C1 segment of cervical spinal cord (tissue), 14 donors: Measurements from ENCODE around the gene ZBTB18.
"Not testable (repeated sequence)": the region's sequence is repeated elsewhere in the genome, so short reads cannot be mapped to it uniquely, and the experiment has no call there.

Experiments used
- DNase-seq, 14 donors: peaks; one replicate each; lab custom pipeline; 2025; lab: John Stamatoyannopoulos, UW

The ZBTB18 gene

DNA sequence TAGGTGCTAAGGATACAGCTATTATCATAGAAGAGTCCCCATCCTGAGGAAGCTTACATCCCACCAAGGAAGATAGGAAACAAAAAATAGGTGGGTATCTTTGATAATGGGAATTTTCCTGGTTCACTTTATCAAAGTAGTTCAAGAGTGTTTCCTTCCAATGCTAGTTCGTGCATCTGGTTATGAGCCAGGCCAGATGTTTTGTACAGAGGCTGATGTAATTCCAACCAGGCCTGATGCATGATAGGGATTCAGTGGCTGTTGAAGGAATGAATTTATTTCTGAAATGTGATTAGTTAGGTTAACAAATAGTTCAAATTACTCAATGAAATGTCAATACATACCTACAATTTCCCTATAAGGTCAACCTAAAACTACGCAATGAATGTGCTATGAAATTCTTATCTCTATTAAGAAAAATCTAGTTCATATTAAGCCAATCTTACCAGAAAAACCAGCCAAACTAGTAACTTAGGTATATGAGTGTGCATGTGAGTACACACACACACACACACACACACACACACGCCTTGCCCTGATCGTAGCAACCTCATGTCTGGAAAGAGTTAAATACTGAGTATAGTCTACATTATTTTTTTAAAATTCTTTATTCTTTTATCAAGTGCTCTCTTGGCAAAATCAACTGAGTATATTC, 9.5 kb upstream of the ZBTB18 start:
- DNase-seq = no peak

DNA sequence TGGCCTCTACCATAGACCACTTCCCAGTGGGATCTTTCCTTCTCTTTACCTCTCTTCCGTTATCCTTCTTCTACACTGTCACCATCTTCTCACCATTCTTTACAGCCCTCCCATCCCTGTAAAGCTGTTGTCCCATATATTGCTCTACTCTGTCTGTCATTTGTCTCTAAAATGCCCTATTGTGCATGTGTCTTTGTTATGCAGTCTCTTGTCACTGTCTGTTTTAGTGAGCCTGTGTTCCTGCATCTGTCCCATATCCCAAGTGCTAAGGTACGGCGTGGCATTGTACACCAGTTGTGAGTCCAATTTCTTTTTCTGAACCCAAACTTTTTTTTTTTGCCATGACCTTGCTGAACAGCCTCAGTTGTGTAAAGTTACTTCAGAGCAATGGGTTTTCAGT, 8.8 kb upstream of the ZBTB18 start:
- no peak for DNase-seq

DNA sequence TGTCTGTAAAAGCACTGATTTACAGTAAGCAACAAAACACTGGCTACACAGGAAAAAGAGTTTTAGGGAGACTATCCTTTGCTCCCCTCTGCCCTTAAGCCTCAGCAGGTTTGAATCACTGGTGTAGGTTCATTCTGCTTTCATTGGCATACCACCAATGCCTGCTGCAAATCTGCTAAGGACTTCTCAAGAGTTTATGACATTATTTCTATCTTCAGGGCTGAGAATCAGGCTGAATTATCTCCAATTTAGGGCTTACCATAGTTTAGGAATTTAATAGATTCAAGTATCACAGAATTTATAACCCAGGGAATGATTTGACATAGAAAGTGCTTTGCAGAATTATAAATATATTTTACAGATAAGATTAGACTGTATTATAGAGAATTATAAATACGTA, 6.7 kb upstream of the ZBTB18 start:
- no peak for DNase-seq

DNA sequence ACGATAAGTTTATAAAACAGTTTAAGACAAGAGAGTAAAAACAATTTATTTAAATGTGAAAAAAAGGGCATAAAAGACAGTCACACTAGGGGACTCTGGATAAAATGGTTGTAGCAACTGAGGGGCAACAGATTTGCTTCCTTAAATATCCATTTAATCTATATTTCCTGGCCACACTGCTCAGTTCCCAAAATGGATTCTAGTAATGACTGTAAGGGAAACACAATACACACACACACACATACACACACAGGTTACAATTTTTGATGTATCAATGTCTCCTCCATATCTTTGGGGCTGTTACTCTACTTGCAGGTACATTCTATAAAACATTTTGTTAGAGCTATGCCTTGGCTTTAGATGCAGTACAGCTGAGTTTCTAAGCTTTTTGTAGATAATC, 4.8 kb upstream of the ZBTB18 start:
- not testable (repeated sequence) for DNase-seq

DNA sequence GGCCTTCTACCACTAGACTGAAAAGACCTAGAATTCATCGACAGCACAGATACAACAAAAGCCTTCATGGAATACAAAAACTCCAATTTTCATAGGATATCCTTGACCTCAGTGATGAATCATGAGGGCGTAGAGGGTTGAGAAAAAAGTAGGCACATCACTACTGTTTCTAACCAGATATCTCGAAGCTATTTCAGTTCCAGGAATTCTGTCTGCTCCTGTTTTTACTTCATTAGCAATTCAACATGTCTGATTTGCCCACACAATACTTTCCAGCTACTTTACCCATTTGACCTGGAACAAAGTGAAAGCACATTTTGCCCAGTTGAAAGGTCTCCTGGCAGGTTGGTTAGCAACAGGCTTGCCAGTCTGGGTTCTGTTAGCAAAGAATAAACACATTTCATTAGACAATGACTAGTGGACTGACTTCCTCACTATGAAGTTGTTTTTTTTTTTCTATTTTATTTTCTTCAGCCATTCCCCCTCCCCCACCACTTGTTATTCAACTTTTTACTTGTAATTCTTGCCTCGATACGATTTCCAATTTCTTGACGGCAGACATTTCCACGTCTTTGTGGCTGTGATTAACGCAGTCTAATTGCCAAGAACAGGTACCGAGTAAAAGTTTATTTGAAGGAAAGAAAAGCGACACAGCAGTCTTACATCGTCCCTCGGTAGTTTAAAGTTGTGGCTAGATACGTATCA, 4.0 kb upstream of the ZBTB18 start:
- peak in 1 of 14 donors; percentile 37 for DNase-seq

DNA sequence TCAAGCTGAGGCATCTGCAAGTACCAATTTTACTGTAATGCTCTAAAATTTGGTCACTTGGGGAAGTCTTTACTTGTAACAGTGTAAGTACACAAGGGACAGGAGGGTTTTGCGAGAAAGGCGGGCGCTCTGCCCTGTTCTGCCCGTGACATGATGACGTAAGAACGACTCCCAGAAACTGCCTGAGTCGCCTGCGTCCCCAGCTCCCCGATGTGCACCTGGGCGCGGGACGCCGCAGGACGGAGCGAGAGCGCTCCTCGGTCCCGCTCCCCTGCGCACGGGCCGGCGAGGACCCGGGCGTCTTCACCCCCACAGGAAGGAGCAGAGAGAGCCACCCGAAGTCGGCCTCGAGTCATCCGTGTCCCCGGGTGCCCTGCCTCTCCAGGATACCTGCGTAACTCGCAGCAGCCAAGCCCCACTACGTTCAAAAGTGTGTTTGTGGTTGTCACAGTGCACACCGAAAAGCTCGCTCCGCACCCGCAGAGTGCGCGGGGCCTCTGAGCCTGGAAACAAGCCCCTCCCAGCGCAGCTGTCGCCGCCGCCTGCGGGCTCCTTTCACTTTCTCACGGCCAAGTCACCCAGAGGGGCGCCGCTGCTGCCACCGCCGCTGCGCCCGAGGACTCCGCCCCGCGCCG, 3.3 kb upstream of the ZBTB18 start:
- DNase-seq = peak in 10 of 14 donors; percentile 71 to 94 (median 83)

DNA sequence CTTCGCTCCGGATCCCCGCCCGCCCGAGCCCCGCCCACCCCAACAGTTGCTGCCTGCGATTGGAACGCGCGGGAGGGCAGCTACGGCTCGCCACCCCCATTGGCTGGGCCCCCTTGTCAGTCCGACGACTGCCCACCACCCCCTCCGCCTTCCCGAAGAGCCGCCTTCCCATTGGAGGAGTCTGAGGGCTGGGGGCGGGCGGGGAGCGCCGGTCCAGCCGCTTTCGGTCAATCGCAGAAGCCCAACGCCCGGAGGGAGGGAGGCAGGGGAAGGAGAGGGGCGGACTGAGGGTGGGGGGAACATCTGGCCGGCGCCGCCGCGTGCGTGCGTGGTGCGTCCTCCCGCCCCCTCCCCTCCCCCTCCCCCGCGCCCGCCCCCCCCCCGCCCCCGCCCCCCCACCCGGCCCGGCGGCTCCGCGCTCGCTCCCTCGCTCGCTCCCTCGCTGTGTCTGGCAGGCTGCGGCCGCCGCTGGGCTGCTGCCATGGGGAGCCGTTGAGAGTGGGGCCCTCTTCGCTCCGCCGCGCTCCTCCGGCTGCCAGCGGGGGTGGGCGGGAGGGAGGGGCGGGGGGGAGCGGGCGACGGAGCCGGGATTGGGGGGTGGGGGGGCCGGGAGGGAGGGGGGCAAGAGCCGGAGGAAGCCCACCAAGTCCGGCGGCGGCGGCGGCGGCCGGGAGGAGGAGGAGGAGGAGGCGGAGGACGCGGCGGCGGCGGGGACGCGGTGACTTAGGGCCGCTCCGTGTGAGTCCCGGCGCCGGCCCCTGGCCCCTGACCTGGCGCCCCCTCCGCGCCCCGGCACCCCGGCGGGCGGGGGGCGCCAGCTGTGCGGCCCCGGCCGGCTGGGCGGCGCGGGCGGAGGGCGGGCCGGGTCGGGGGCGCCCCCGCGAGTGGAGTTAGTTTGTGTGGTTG, 2.6 kb upstream of the ZBTB18 start:
- peak; percentile 91 to 100 (median 98) for DNase-seq

DNA sequence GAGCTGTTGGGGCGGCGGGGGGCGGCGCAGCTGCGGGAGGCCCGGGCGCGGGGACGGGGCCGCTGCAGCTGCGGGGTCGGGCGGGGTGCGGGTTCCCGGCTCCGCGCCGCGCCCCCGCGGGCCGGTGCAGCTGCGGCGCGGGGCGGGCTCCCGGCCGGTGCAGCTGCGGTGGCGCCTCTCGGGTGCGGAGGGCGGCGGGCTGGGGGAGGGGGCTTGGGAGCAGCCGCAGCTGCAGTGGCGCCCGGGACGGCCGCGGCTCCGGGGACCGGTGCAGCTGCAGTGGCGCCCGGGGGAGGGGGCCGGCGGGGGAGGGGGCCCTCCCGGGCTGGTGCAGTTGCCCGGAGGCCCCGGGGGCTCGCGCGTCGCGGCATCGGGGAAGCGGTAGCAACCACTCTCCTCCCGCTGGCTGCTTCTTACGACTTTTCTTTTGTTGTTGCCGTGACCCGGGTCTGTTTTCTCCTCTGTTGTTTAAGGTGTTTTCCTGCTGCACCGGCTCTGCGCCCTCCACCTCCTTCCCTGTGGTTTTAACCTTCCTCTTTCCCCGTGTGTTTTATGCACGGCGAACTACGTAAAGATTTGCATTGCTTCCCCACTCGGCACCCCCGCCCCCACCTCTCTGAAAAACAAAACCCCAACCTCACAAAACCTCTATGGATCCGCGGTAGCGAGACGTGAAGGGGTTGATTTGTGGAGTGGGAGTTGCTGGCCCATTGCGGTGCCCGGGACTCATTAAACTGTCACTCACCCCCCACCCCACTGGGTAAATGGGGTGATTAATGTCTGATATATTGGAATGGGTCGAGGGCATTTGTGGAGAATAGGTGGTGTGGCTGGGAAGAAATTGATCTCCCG, 1.7 kb upstream of the ZBTB18 start:
- peak in 9 of 14 donors; percentile 38 to 80 (median 61) for DNase-seq

DNA sequence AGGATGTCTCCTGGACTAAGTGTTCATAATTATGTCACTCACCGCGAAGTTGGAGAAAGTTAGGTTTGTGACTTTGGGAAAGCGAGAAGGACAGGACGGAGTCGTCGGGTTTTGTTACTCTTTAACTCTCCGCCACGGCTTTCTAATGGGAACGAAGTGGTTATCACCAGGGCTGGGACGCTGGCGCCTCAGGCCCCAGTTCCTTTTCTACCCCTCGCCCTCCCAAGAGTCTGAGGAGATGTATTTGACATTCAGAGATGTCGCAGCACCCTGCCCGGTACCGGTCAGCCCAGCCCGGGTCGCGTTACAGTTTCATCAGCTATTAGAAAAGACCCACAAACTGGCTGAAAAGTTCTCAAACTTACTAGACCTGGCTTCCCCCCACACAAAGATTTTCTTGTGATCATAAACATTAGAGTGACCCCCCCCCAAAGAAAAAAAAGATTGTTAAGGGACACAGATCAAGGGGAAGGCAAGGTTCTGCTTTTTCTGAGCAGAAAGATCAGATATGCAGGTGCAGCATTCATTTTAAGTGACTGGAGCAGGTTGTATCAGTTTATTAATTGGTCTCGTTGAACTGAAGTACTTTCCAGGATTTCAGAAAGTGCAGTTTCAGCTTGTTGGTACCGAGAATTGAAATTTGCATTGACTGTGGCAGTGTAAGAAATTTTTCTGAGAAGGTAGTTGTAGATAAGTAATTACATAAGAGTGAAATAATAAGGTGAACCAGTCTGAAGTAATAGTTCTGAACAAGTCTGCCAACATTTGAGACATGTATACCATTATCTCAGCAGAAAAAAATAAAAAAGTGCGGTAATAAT, 859 bp upstream of the ZBTB18 start:
- peak in 5 of 14 donors; percentile 43 to 67 (median 61) for DNase-seq

DNA sequence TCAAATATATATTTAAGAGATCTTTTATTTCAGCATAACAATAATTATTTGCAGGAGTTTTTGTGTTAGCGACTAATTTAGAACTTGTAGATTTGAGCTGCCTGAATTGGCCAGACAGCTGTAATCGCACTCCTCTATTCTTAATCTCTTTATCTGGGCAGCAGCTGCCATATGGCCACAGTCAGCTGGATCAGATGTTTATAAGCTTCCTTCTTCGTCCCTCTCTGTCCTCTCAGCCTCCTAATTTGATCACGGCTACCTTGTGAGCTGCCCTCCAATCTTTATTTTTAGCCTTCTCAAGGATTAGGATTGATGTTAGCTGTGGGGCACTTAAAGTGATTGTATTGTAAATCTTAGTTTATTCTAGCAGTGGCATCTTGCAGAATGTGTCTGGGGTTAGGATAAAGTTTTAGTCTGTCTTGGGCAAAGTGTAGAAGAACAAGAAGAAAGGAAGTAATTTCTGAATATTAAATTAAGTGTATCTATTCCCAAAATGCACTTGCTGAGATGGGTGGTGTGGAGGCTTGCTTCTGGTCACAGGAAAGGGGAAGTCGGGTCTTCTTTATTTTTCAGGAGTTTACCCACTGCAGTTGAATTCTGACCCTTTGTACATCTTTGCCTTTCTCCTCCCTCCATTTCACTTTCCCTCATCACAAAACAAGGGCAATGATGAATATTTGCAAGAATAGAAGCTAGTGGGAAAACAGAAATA, 1.1 kb downstream of the ZBTB18 start:
- peak in 2 of 14 donors; percentile 11 to 18 for DNase-seq

DNA sequence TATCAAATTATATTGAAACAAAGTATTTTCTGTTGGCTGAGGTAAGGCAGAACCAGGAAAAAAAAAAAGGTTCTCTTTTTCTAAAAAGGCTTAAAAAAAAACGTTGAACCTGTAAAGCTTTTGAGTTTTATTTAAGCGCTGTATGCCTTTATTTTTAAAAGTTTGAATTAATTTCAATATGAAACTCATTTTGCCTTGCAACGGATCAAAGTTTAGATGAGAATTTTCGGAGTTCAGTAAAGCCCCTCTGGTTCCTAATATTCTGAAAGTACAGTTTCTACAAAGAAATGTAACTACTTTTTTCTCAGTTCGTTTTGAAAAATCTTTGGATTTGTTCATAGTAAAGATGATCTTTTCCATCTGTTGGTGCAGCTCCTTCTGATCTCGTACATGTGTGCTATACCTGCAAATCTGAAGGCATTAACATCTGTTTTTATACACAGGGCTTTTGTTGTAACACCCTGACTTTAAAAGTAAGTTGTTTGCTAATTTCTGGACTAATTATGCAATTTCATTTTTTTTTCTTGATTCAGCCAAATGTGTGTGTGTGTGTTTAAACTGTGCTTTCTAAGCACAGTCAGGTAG, 1.7 kb downstream of the ZBTB18 start:
- no peak for DNase-seq

DNA sequence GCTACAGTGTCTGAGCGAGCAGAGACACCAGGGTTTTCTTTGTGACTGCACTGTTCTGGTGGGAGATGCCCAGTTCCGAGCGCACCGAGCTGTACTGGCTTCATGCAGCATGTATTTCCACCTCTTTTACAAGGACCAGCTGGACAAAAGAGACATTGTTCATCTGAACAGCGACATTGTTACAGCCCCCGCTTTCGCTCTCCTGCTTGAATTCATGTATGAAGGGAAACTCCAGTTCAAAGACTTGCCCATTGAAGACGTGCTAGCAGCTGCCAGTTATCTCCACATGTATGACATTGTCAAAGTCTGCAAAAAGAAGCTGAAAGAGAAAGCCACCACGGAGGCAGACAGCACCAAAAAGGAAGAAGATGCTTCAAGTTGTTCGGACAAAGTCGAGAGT, 2.7 kb downstream of the ZBTB18 start:
- DNase-seq = peak in 11 of 14 donors; percentile 44 to 74 (median 56)

DNA sequence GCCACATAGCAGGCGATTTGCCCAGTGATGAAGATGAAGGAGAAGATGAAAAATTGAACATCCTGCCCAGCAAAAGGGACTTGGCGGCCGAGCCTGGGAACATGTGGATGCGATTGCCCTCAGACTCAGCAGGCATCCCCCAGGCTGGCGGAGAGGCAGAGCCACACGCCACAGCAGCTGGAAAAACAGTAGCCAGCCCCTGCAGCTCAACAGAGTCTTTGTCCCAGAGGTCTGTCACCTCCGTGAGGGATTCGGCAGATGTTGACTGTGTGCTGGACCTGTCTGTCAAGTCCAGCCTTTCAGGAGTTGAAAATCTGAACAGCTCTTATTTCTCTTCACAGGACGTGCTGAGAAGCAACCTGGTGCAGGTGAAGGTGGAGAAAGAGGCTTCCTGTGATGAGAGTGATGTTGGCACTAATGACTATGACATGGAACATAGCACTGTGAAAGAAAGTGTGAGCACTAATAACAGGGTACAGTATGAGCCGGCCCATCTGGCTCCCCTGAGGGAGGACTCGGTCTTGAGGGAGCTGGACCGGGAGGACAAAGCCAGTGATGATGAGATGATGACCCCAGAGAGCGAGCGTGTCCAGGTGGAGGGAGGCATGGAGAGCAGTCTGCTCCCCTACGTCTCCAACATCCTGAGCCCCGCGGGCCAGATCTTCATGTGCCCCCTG, 3.3 kb downstream of the ZBTB18 start:
- DNase-seq = peak in 2 of 14 donors; percentile 55 to 58

DNA sequence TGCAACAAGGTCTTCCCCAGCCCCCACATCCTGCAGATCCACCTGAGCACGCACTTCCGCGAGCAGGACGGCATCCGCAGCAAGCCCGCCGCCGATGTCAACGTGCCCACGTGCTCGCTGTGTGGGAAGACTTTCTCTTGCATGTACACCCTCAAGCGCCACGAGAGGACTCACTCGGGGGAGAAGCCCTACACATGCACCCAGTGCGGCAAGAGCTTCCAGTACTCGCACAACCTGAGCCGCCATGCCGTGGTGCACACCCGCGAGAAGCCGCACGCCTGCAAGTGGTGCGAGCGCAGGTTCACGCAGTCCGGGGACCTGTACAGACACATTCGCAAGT, 3.8 kb downstream of the ZBTB18 start:
- no peak for DNase-seq

DNA sequence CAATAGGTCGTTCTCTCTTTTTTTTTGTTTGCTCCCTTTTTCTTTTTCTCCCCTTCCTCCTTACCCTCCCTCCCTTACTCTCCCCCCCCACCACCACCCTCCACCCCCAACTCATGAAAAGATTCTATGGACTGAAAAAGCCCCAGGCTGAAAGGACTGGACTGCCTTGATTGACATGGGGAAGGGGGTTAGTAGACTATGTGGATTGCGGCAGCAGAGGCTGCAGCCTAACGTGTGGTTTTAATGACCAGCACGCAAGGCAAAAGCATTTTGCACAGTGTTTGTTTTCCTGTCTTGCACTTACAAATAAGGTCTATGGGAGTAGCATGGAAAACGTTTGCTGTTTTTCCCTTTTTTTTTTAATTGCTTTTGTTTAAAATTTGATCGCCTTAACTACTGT, 5.5 kb downstream of the ZBTB18 start:
- DNase-seq = no peak

DNA sequence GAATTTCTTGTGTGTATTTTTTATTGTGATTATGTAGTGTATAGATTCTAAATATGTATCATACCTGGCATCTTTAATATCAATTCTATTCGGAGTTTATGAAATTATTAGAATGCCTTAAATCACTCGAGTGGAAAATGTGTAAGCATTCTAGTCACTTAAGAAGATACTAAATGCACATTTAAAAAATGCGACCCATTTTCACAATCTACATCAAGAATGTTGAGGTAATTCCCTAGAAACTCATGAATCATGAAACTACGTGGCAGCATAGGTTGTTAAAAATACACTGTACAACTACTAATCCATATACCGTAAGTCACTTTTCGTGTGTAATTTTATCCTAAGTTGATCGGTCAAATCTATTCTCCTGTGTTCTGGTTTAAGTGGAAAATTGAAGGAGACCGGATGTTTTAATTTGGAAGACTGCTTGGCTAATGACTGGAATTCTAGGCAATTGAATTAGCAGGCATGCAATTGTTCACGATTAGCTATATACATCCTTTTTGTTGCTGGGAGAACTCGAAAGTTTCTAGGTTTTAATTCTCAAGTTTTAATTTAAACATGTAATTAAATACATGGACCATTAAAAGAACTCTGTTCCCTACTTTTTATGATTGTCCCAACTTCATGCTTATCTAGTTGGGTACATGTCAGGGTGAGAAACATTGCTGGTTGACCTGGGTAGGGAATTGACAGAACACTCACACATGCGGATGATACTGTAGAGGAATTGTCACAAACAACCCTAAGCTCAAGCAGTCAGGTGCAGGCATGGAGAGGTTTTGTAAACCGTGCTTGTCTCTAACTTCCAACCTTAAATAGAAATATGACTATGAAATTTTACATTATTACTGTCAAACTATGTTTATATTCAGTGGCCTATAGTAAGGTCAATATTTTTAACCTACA, 6.6 kb downstream of the ZBTB18 start:
- peak in 1 of 14 donors; percentile 66 for DNase-seq

DNA sequence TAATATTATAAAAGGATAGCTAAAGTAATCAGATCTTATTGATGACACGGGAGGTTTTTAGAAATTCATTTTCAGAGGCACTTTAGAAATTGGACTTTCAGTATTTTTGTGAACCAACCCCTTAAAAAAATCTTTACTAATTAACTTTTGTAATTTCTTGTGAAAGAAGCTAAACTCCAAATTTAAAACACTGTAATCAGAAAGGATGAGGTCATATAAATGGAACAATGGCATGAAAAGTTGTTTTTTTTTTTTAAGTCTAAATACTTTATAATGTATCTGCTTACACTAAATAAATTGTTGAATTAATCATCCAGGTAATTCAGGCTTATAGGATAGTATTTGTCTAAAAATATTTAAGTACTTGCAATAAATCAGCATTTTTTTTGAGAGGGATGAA, 9.0 kb downstream of the ZBTB18 start:
- DNase-seq = no peak
